SK-N-SH (cell line): ENCODE data around the gene CFAP97D1. TPM values are rescaled to one million over a fixed set of nuclear protein-coding genes. Genes with fewer than 3 reads are reported as not detected.

Experiments
- CTCF ChIA-PET: fragments of 300-600, 350-600 bp; formaldehyde crosslinking; extraction: SDS; loops from one replicate; lab custom pipeline; 2021; lab: Yijun Ruan, JAX
- POLR2A ChIA-PET: fragments of 350-600 bp; sonication (Branson Sonifier 250); formaldehyde crosslinking; extraction: SDS; loops from one replicate; lab custom pipeline; 2020; ENCODE audit warnings: antibody characterized with exemption, inconsistent platforms; lab: Yijun Ruan, JAX
- DNase-seq: peaks from one replicate; pipeline ENCODE4 v3.0.0; 2012
- H2AFZ ChIP-seq: fragments of 200-600 bp; sonication (generic); 2 replicates; pipeline ENCODE4 v1.8.1; 2016; ENCODE audit warnings: antibody characterized with exemption, mild to moderate bottlenecking, low read depth
- H3F3A ChIP-seq: fragments of 200-600 bp; sonication (generic); replicated peaks from 2 replicates; pipeline ENCODE3; 2016; ENCODE audit warnings: antibody characterized with exemption, mild to moderate bottlenecking; ENCODE audit not compliant: insufficient read depth
- H3K27ac ChIP-seq, 2 experiments: fragments of 200-500 bp in 1 of 2; fragments of 200-600 bp in 1 of 2; sonication (Bioruptor generic) in 1 of 2; sonication (generic), shearing (Covaris generic) in 1 of 2; 2 replicates each; pipeline versions ENCODE4 v1.5.1 to v1.6.1; 2014 to 2016; ENCODE audit warnings: low read depth in 2 of 2, inconsistent platforms in 1 of 2, low read length in 1 of 2, mild to moderate bottlenecking in 1 of 2, mixed read lengths in 1 of 2
- H3K27me3 ChIP-seq: fragments of 200-600 bp; sonication (generic), shearing (Covaris generic); 2 replicates; pipeline ENCODE4 v1.6.1; 2016; ENCODE audit warnings: mixed run types; ENCODE audit not compliant: insufficient read depth
- H3K36me3 ChIP-seq, 2 experiments: fragments of 200-500 bp in 1 of 2; fragments of 200-600 bp in 1 of 2; sonication (Bioruptor generic) in 1 of 2; sonication (generic) in 1 of 2; replicated peaks in 1 of 2; 2 replicates each; pipeline versions ENCODE3 to v1.5.1; 2014 to 2016; ENCODE audit warnings: low read length in 1 of 2, mild to moderate bottlenecking in 1 of 2; ENCODE audit not compliant: insufficient read depth in 2 of 2, control insufficient read depth in 1 of 2
- H3K4me1 ChIP-seq, 2 experiments: fragments of 200-500 bp in 1 of 2; fragments of 200-600 bp in 1 of 2; sonication (Bioruptor generic) in 1 of 2; sonication (generic), shearing (Covaris generic) in 1 of 2; 2 replicates each; pipeline versions ENCODE4 v1.5.1 to v1.6.1; 2014 to 2016; ENCODE audit warnings: low read depth in 1 of 2, low read length in 1 of 2, mixed run types in 1 of 2; ENCODE audit not compliant: insufficient read depth in 2 of 2, control insufficient read depth in 1 of 2
- H3K4me2 ChIP-seq: fragments of 200-600 bp; sonication (generic), shearing (Covaris generic); 2 replicates; pipeline ENCODE4 v1.6.1; 2017; ENCODE audit warnings: mixed run types
- H3K4me3 ChIP-seq, 2 experiments: fragments of 200-500 bp in 1 of 2; fragments of 200-600 bp in 1 of 2; sonication (Bioruptor generic) in 1 of 2; sonication (generic), shearing (Covaris generic) in 1 of 2; 2 replicates each; pipeline versions ENCODE4 v1.5.1 to v1.8.1; 2014 to 2016; ENCODE audit warnings: low read depth in 2 of 2, inconsistent platforms in 1 of 2, low read length in 1 of 2, mild to moderate bottlenecking in 1 of 2, mixed read lengths in 1 of 2, moderate library complexity in 1 of 2
- H3K79me2 ChIP-seq: fragments of 200-600 bp; sonication (generic); 2 replicates; pipeline ENCODE4 v1.8.1; 2017; ENCODE audit warnings: mild to moderate bottlenecking; ENCODE audit not compliant: insufficient read depth
- H3K9ac ChIP-seq: fragments of 200-600 bp; sonication (generic); 2 replicates; pipeline ENCODE4 v1.6.1; 2017; ENCODE audit warnings: mixed run types
- H3K9me2 ChIP-seq: fragments of 200-600 bp; sonication (generic); 2 replicates; pipeline ENCODE4 v1.6.1; 2017; ENCODE audit warnings: mixed run types
- H3K9me3 ChIP-seq: fragments of 200-600 bp; sonication (generic); 2 replicates; pipeline ENCODE4 v1.6.1; 2017; ENCODE audit warnings: mixed run types, mild to moderate bottlenecking, moderate library complexity
- H4K20me1 ChIP-seq: fragments of 200-600 bp; sonication (generic); 2 replicates; pipeline ENCODE4 v1.6.1; 2017; ENCODE audit warnings: mild to moderate bottlenecking, mixed run types; ENCODE audit not compliant: insufficient read depth
- ELF1 ChIP-seq: IDR thresholded peaks from 2 replicates; pipeline ENCODE4 v1.4.0; 2012
- EP300 ChIP-seq, 2 experiments: IDR thresholded peaks; 2 replicates each; pipeline versions ENCODE4 v1.4.0 to v1.6.1; 2012; ENCODE audit warnings: borderline replicate concordance in 1 of 2, low read depth in 1 of 2, low read length in 1 of 2
- EZH2phosphoT487 ChIP-seq: fragments of 200-600 bp; sonication (generic); IDR thresholded peaks from 2 replicates; pipeline ENCODE4 v1.6.1; 2017; ENCODE audit warnings: low read depth, mixed run types, mild to moderate bottlenecking, antibody characterized with exemption, moderate library complexity, borderline replicate concordance
- FOSL2 ChIP-seq: IDR thresholded peaks from 2 replicates; pipeline ENCODE4 v1.4.0; 2012; ENCODE audit warnings: low read depth, mild to moderate bottlenecking, moderate library complexity, borderline replicate concordance
- FOXM1 ChIP-seq: IDR thresholded peaks from 2 replicates; pipeline ENCODE4 v1.4.0; 2012; ENCODE audit warnings: low read depth, mild to moderate bottlenecking
- GABPA ChIP-seq: IDR thresholded peaks from 2 replicates; pipeline ENCODE4 v1.4.0; 2012; ENCODE audit warnings: low read depth, mild to moderate bottlenecking
- JUND ChIP-seq: IDR thresholded peaks from 2 replicates; pipeline ENCODE4 v1.4.0; 2012
- MEF2A ChIP-seq: IDR thresholded peaks from 2 replicates; pipeline ENCODE4 v1.4.0; 2012; ENCODE audit warnings: low read depth, borderline replicate concordance
- MXI1 ChIP-seq: IDR thresholded peaks from 2 replicates; pipeline ENCODE4 v1.6.1; 2012; ENCODE audit warnings: mild to moderate bottlenecking, low read depth, low read length, improper control_type of control experiment
- NFIC ChIP-seq: IDR thresholded peaks from 2 replicates; pipeline ENCODE4 v1.4.0; 2012; ENCODE audit warnings: borderline replicate concordance
- NRF1 ChIP-seq: IDR thresholded peaks from 2 replicates; pipeline ENCODE4 v1.6.1; 2012; ENCODE audit warnings: low read depth, mild to moderate bottlenecking, low read length
- RCOR1 ChIP-seq: fragments of 150-350 bp; IDR thresholded peaks from 2 replicates; pipeline ENCODE4 v1.6.1; 2017; ENCODE audit warnings: antibody characterized with exemption, low read length
- RFX5 ChIP-seq: IDR thresholded peaks from 2 replicates; pipeline ENCODE4 v1.6.1; 2012; ENCODE audit warnings: mild to moderate bottlenecking, improper control_type of control experiment, low read length
- RXRA ChIP-seq: IDR thresholded peaks from 2 replicates; pipeline ENCODE4 v1.4.0; 2012; ENCODE audit warnings: low read depth, mild to moderate bottlenecking, borderline replicate concordance
- SMC3 ChIP-seq: IDR thresholded peaks from 2 replicates; pipeline ENCODE4 v1.6.1; 2012; ENCODE audit warnings: low read depth, low read length, improper control_type of control experiment
- TAF1 ChIP-seq: IDR thresholded peaks from 2 replicates; pipeline ENCODE4 v1.6.1; 2012; ENCODE audit warnings: low read depth, mild to moderate bottlenecking, low read length, moderate library complexity, borderline replicate concordance
- TCF12 ChIP-seq: IDR thresholded peaks from 2 replicates; pipeline ENCODE4 v1.4.0; 2012
- TEAD4 ChIP-seq: IDR thresholded peaks from 2 replicates; pipeline ENCODE4 v1.4.0; 2012; ENCODE audit warnings: mild to moderate bottlenecking, borderline replicate concordance; ENCODE audit not compliant: insufficient read depth
- YY1 ChIP-seq: IDR thresholded peaks from 2 replicates; pipeline ENCODE4 v1.4.0; 2012; ENCODE audit warnings: low read depth, mild to moderate bottlenecking
- WGBS: methylation state at CpG from one replicate; pipeline ENCODE4 v1.1.6; 2017; ENCODE audit warnings: low lambda C conversion rate; 5-methylcytosine and 5-hydroxymethylcytosine counted together
- polyA plus RNA-seq, 3 experiments: library from polyadenylated mRNA; depleted of rRNA; stranded (reverse); fragments of >200 nt; gene quantifications; 2 replicates each; pipeline ENCODE4 v1.2.3, GENCODE V29; 2012
- TF ChIP-seq, protein P1 (sequence below): IDR thresholded peaks from 2 replicates; pipeline ENCODE4 v1.6.1; 2012; ENCODE audit warnings: mild to moderate bottlenecking, low read depth, low read length, moderate library complexity
- TF ChIP-seq, protein P2 (sequence below): IDR thresholded peaks from 2 replicates; pipeline ENCODE4 v1.4.0; 2012; ENCODE audit warnings: low read depth
- TF ChIP-seq, protein P3 (sequence below): fragments of 150-350 bp; IDR thresholded peaks from 2 replicates; pipeline ENCODE4 v1.6.1; 2017; ENCODE audit warnings: antibody characterized with exemption, low read length, low read depth, borderline replicate concordance
- TF ChIP-seq, protein P4 (sequence below): fragments of 150-350 bp; IDR thresholded peaks from 2 replicates; pipeline ENCODE4 v1.6.1; 2016; ENCODE audit warnings: mild to moderate bottlenecking, low read depth, low read length
- TF ChIP-seq, protein P5 (sequence below): IDR thresholded peaks from 2 replicates; pipeline ENCODE4 v1.4.0; 2012; ENCODE audit warnings: low read depth, borderline replicate concordance
- TF ChIP-seq, protein P6 (sequence below): IDR thresholded peaks from 2 replicates; pipeline ENCODE4; 2012

CFAP97D1 gene
- polyA plus RNA-seq, 1 of the 3 experiments (the other 2 are of a cell fraction) = 0.02 TPM

DNA sequence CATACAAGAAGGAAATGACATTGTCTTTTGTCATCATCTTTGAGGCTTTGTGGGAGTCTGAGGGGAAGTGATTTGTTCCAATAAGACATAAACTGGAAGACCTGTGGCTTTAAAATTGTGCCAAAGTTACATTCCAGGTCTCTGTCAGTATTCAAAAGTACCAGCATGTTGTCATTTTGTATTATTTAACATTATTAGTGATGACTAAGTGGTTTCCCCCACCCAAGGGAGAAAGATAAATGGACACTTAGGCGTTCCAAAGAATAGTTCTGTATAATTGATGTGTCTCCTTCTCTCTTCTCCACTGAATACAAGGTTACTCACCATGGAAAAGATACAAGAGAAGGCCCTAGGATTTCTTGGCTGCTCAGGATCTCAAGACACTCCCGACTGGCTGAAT, 3.8 kb downstream of the CFAP97D1 start:
- peak overlapping the region; percentile 46; the same call in 1 of the 2 replicates for H3K9ac ChIP-seq
- ChIA-PET CTCF (no interaction called here), POLR2A (no interaction called here)
- peaks cover 29% of the 10 kb centered on the region for H3F3A ChIP-seq
- no peak for DNase-seq
- H3K36me3 ChIP-seq = no peaks in the 10 kb centered on the region
- no peaks in the 10 kb centered on the region for H3K9me3 ChIP-seq
- WGBS = 14% methylated on average over 2 of the region's 2 CpGs
- peak overlapping the region; percentile 83 for H2AFZ ChIP-seq
- no peaks in the 10 kb centered on the region for H3K79me2 ChIP-seq
- H3K4me2 ChIP-seq = peak overlapping the region; percentile 46; the same call in 1 of the 2 replicates
- no peaks in the 10 kb centered on the region for H3K27me3 ChIP-seq
- peaks cover 6 to 11% of the 10 kb centered on the region in 2 experiments; a peak in 2 of 4 replicates for H3K4me1 ChIP-seq
- no peak overlapping the region for H3K4me3 ChIP-seq
- peak overlapping the region in 1 of 2 experiments; percentile 81; a peak in 2 of 4 replicates for H3K27ac ChIP-seq
- H3K9me2 ChIP-seq = no peaks in the 10 kb centered on the region
- H4K20me1 ChIP-seq = no peaks in the 10 kb centered on the region
- TF ChIP-seq NFIC (peak; percentile 91), FOXM1 (peak; percentile 55; the same call in 1 of the 2 replicates), FOSL2 (peak; percentile 66), ELF1 (no peak), RXRA (peak; percentile 38; the same call in 1 of the 2 replicates), EZH2phosphoT487 (no peak), TAF1 (no peak), EP300 (IDR thresholded peaks at IDR 0.05; ENCODE audit: borderline replicate concordance in 1 of 2, low read depth in 1 of 2, low read length in 1 of 2) (peak in 1 of 2 experiments; percentile 87; a peak in 2 of 4 replicates), YY1 (no peak), SMC3 (no peak), MXI1 (no peak), MEF2A (no peak), NRF1 (no peak), GABPA (no peak), TEAD4 (peak; percentile 94), RFX5 (no peak), RCOR1 (no peak), TCF12 (peak; percentile 86), JUND (peak; percentile 88)
- TF ChIP-seq, protein P1, sequence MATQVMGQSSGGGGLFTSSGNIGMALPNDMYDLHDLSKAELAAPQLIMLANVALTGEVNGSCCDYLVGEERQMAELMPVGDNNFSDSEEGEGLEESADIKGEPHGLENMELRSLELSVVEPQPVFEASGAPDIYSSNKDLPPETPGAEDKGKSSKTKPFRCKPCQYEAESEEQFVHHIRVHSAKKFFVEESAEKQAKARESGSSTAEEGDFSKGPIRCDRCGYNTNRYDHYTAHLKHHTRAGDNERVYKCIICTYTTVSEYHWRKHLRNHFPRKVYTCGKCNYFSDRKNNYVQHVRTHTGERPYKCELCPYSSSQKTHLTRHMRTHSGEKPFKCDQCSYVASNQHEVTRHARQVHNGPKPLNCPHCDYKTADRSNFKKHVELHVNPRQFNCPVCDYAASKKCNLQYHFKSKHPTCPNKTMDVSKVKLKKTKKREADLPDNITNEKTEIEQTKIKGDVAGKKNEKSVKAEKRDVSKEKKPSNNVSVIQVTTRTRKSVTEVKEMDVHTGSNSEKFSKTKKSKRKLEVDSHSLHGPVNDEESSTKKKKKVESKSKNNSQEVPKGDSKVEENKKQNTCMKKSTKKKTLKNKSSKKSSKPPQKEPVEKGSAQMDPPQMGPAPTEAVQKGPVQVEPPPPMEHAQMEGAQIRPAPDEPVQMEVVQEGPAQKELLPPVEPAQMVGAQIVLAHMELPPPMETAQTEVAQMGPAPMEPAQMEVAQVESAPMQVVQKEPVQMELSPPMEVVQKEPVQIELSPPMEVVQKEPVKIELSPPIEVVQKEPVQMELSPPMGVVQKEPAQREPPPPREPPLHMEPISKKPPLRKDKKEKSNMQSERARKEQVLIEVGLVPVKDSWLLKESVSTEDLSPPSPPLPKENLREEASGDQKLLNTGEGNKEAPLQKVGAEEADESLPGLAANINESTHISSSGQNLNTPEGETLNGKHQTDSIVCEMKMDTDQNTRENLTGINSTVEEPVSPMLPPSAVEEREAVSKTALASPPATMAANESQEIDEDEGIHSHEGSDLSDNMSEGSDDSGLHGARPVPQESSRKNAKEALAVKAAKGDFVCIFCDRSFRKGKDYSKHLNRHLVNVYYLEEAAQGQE = no peak
- TF ChIP-seq, protein P2, sequence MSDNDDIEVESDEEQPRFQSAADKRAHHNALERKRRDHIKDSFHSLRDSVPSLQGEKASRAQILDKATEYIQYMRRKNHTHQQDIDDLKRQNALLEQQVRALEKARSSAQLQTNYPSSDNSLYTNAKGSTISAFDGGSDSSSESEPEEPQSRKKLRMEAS = 0 out of 2 replicates have a peak, but pooled peaks have one; percentile 7
- TF ChIP-seq, protein P3, sequence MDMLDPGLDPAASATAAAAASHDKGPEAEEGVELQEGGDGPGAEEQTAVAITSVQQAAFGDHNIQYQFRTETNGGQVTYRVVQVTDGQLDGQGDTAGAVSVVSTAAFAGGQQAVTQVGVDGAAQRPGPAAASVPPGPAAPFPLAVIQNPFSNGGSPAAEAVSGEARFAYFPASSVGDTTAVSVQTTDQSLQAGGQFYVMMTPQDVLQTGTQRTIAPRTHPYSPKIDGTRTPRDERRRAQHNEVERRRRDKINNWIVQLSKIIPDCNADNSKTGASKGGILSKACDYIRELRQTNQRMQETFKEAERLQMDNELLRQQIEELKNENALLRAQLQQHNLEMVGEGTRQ = no peak
- TF ChIP-seq, protein P4, sequence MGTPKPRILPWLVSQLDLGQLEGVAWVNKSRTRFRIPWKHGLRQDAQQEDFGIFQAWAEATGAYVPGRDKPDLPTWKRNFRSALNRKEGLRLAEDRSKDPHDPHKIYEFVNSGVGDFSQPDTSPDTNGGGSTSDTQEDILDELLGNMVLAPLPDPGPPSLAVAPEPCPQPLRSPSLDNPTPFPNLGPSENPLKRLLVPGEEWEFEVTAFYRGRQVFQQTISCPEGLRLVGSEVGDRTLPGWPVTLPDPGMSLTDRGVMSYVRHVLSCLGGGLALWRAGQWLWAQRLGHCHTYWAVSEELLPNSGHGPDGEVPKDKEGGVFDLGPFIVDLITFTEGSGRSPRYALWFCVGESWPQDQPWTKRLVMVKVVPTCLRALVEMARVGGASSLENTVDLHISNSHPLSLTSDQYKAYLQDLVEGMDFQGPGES = no peak
- TF ChIP-seq, protein P5, sequence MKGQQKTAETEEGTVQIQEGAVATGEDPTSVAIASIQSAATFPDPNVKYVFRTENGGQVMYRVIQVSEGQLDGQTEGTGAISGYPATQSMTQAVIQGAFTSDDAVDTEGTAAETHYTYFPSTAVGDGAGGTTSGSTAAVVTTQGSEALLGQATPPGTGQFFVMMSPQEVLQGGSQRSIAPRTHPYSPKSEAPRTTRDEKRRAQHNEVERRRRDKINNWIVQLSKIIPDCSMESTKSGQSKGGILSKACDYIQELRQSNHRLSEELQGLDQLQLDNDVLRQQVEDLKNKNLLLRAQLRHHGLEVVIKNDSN = 0 out of 2 replicates have a peak, but pooled peaks have one; percentile 16
- TF ChIP-seq, protein P6, sequence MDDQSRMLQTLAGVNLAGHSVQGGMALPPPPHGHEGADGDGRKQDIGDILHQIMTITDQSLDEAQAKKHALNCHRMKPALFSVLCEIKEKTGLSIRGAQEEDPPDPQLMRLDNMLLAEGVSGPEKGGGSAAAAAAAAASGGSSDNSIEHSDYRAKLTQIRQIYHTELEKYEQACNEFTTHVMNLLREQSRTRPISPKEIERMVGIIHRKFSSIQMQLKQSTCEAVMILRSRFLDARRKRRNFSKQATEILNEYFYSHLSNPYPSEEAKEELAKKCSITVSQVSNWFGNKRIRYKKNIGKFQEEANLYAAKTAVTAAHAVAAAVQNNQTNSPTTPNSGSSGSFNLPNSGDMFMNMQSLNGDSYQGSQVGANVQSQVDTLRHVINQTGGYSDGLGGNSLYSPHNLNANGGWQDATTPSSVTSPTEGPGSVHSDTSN = peak; percentile 94
